GM23338 (cell line): Measurements from ENCODE around the gene MBD1.

Source experiments
- CTCF ChIP-seq, 2 experiments: fragments of 200-600 bp in 1 of 2; sonication (generic) in 1 of 2; conservative IDR thresholded peaks; 2 replicates each; pipeline versions ENCODE4 v1.5.1 to v1.6.1; 2016 to 2017; ENCODE audit warnings: antibody characterized with exemption in 2 of 2, low read depth in 2 of 2, mild to moderate bottlenecking in 2 of 2, moderate library complexity in 1 of 2
- POLR2AphosphoS5 ChIP-seq: IDR thresholded peaks from 2 replicates; pipeline ENCODE4 v1.6.1; 2016; ENCODE audit warnings: antibody characterized with exemption, low read depth

DNA sequence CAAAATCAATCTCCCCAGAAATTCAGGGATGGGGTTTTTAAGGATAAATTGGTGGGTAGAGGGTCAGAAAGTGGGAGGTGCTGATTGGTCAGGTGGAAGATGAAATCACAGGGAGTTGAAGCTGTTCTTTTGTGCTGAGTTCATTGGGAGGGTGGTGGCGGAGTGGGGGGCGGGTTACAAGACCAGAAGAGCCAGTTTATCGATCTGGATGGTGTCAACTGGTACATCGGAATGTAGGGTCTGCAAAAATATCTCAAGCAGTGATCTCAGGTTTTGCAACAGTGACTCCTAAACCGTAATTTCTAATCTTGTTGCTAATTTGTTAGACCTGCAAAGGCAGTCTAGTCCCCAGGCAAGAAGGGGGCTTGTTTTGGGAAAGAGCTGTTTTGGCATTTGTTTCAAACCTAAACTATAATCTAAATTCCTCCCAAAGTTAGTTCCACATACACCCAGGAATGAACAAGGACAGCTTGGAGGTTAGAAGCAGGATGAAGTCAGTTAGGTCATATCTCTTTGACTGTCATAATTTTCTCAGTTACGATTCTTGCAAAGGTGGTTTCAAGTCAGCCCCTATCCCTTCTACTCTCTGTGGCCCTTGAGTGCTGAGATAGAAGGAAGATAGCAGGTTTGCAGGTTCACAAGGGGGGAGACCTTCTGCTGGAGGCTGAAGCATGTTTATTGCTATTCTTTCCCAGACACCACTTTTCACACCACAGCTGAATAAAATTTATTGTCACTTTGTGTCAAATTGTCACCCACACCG, 18.5 kb upstream of the MBD1 start:
- TF ChIP-seq CTCF (conservative IDR thresholded peaks at IDR 0.05; ENCODE audit: low read depth in 2 of 2) (no peak), POLR2AphosphoS5 (no peak)
